ENCODE measurements around the gene PCSK4. TPM values are rescaled to one million over a fixed set of nuclear protein-coding genes. Genes with fewer than 3 reads are reported as not detected.

The PCSK4 gene
- total RNA-seq, 4 donors from 2014 or later: 2.8 to 10.4 (median 6.3) TPM

GRCh38 chr19:1524972-1525325 lies 34.8 kb upstream of the PCSK4 start:
- Histone ChIP-seq H3K4me3 (replicated peaks in 1 of 3) (no peak overlapping the region), H3K36me3 (no peaks in the 10 kb centered on the region), H3K4me1 (peaks cover 0 to 7% of the 10 kb centered on the region in 2 donors), H3K27me3 (peaks cover 7% of the 10 kb centered on the region), H3K9me3 (no peaks in the 10 kb centered on the region), H3K27ac (no peak overlapping the region)
- no peak for DNase-seq
- TF ChIP-seq POLR2A (IDR thresholded peaks at IDR 0.05) (no peak), CTCF (IDR thresholded peaks at IDR 0.05) (no peak)
- intact Hi-C loops (cut with DNase I): loop anchor here (10.0 kb wide), 1 partner anchor 240 kb away; the partner anchor contains the start of gene EFNA2
- WGBS, 2 donors: 63 to 70% methylated on average over 15 to 17 of the region's 17 CpGs

- Histone ChIP-seq H3K27ac (no peak overlapping the region), H3K9me3 (no peaks in the 10 kb centered on the region), H3K27me3 (peaks cover 7% of the 10 kb centered on the region), H3K4me3 (replicated peaks in 1 of 3) (no peak overlapping the region), H3K4me1 (peaks cover 0 to 7% of the 10 kb centered on the region in 2 donors), H3K36me3 (no peaks in the 10 kb centered on the region)
- 28 to 29% methylated on average over 12 to 15 of the region's 49 CpGs for WGBS, 2 donors
- intact Hi-C loops (cut with DNase I): loop anchor here (10.0 kb wide), 1 partner anchor 240 kb away; the partner anchor contains the start of gene EFNA2
- no peak for TF ChIP-seq CTCF (IDR thresholded peaks at IDR 0.05)
- TF ChIP-seq POLR2A (IDR thresholded peaks at IDR 0.05): no peak
- no peak for DNase-seq
These were observed 34.3 kb upstream of the PCSK4 start for GRCh38 chr19:1524287-1524971.

GRCh38 chr19:1523412-1524286 lies 33.5 kb upstream of the PCSK4 start, which contains the start of gene PLK5:
TSS of gene PLK5 (plus strand) at chr19:1524077. CDS start at chr19:1526997, 2,920 bp downstream.
- Histone ChIP-seq H3K4me1 (peaks cover 0 to 7% of the 10 kb centered on the region in 2 donors), H3K27me3 (peaks cover 7% of the 10 kb centered on the region), H3K36me3 (no peaks in the 10 kb centered on the region), H3K4me3 (replicated peaks in 1 of 3) (no peak within 1 kb of the TSS), H3K27ac (no peak within 1 kb of the TSS), H3K9me3 (no peaks in the 10 kb centered on the region)
- intact Hi-C loops (cut with DNase I): loop anchor here (10.0 kb wide), 1 partner anchor 239 kb away; the partner anchor contains the start of gene EFNA2
- no peak for TF ChIP-seq CTCF (IDR thresholded peaks at IDR 0.05)
- no peak for TF ChIP-seq POLR2A (IDR thresholded peaks at IDR 0.05)
- WGBS, 2 donors: 47 to 50% methylated on average over 7 to 10 of the region's 92 CpGs
- no peak for DNase-seq

GRCh38 chr19:1522838-1523237 lies 32.7 kb upstream of the PCSK4 start:
- no peak for DNase-seq
- intact Hi-C loops (cut with DNase I): loop anchor here (10.0 kb wide), 1 partner anchor 238 kb away; the partner anchor contains the start of gene EFNA2
- Histone ChIP-seq H3K27me3 (peaks cover 7% of the 10 kb centered on the region), H3K4me1 (peaks cover 0 to 7% of the 10 kb centered on the region in 2 donors), H3K9me3 (no peaks in the 10 kb centered on the region), H3K4me3 (replicated peaks in 1 of 3) (no peak overlapping the region), H3K27ac (no peak overlapping the region), H3K36me3 (no peaks in the 10 kb centered on the region)
- 71 to 77% methylated on average over 9 to 18 of the region's 18 CpGs for WGBS, 2 donors
- TF ChIP-seq CTCF (IDR thresholded peaks at IDR 0.05) (no peak), POLR2A (IDR thresholded peaks at IDR 0.05) (no peak)
